ENCODE measurements around the gene STK32B.

GRCh38 chr4:5032813-5033212 lies 18.5 kb upstream of the STK32B start:
- TF ChIP-seq CTCF (conservative IDR thresholded peaks at IDR 0.05; ENCODE audit: low read depth in 2 of 2), result no peak
- TF ChIP-seq REST (IDR thresholded peaks at IDR 0.05; ENCODE audit: unreplicated experiment), result no peak
- no peak for TF ChIP-seq JUNB (IDR thresholded peaks at IDR 0.05; ENCODE audit: unreplicated experiment)
- TF ChIP-seq EZH2phosphoT487 (IDR thresholded peaks at IDR 0.05; ENCODE audit: unreplicated experiment), result no peak
- TF ChIP-seq ZNF114 (CRISPR knock-in tag; IDR thresholded peaks at IDR 0.05), result no peak
- TF ChIP-seq POLR2AphosphoS5 (IDR thresholded peaks at IDR 0.05; ENCODE audit: low read depth), result no peak
- no peak for TF ChIP-seq EZH2 (IDR thresholded peaks at IDR 0.05; ENCODE audit: low read depth, unreplicated experiment)
- TF ChIP-seq CREB1 (CRISPR knock-in tag; IDR thresholded peaks at IDR 0.05; ENCODE audit: low read depth), result no peak
